T-cell (primary cell): Measurements from ENCODE around the gene TECR. TPM values are rescaled to one million over a fixed set of nuclear protein-coding genes. Genes with fewer than 3 reads are reported as not detected.

ENCODE experiments used
- ATAC-seq, 4 experiments: fragments of 200-7000 bp in 3 of 4; fragments of 150-1000 bp in 1 of 4; cut with Tn5 transposase; replicated peaks in 1 of 4; 1 replicate in 3 of 4; 2 replicates in 1 of 4; pipeline ENCODE4 v1.10.0; 2021; ENCODE audit warnings: moderate library complexity in 3 of 4, mild to moderate bottlenecking in 2 of 4, moderate number of reproducible peaks in 1 of 4
- CTCF ChIA-PET, 2 donors: fragments of 300-600 bp; sonication (Branson Sonifier 250); formaldehyde crosslinking; loops; one replicate each; lab custom pipeline; 2022; ENCODE audit warnings: antibody characterized with exemption in 2 of 2; lab: Charles Lee
- POLR2A ChIA-PET, 2 donors: fragments of 300-600 bp; sonication (Branson Sonifier 250); formaldehyde crosslinking; loops; one replicate each; lab custom pipeline; 2022; ENCODE audit warnings: antibody characterized with exemption in 2 of 2; lab: Charles Lee
- DNase-seq, 35 experiments: peaks; one replicate each; pipeline versions ENCODE4 v3.0.0 to v3.0.0-alpha.2; 2013 to 2023
- H3K27ac ChIP-seq: one replicate; pipeline ENCODE4 v1.5.1; 2013; ENCODE audit warnings: low read length
- H3K27me3 ChIP-seq, 2 experiments: replicated peaks in 1 of 2; 1 replicate in 1 of 2; 2 replicates in 1 of 2; pipeline versions ENCODE4 v1.6.1 to v1.7.0; 2013; ENCODE audit warnings: low read length in 1 of 2, mixed read lengths in 1 of 2; ENCODE audit not compliant: control insufficient read depth in 2 of 2, insufficient read depth in 2 of 2; ENCODE audit errors: extremely low read depth in 1 of 2
- H3K36me3 ChIP-seq, 2 donors: 1 replicate in 1 of 2; 2 replicates in 1 of 2; pipeline versions ENCODE4 v1.6.1 to v1.7.0; 2013; ENCODE audit warnings: low read length in 1 of 2; ENCODE audit not compliant: control insufficient read depth in 2 of 2, insufficient read depth in 1 of 2; ENCODE audit errors: extremely low read depth in 1 of 2
- H3K4me1 ChIP-seq, 2 experiments: 1 replicate in 1 of 2; 2 replicates in 1 of 2; pipeline versions ENCODE4 v1.6.1 to v1.7.0; 2013; ENCODE audit warnings: low read length in 2 of 2, mixed read lengths in 1 of 2; ENCODE audit not compliant: insufficient read depth in 2 of 2, control insufficient read depth in 1 of 2; ENCODE audit errors: extremely low read depth in 1 of 2
- H3K4me3 ChIP-seq, 2 donors: 1 replicate in 1 of 2; 2 replicates in 1 of 2; pipeline versions ENCODE4 v1.5.1 to v1.7.0; 2013; ENCODE audit warnings: mild to moderate bottlenecking in 2 of 2, low read length in 1 of 2, moderate library complexity in 1 of 2; ENCODE audit not compliant: control insufficient read depth in 1 of 2; ENCODE audit errors: extremely low read depth in 1 of 2
- H3K9me3 ChIP-seq: 2 replicates; pipeline ENCODE4 v1.7.0; 2013
- H3K27ac Mint-ChIP-seq, 2 donors: one replicate each; pipeline ENCODE4 v1.8.0; 2020 to 2021; ENCODE audit warnings: mild to moderate bottlenecking in 2 of 2, mixed read lengths in 2 of 2
- H3K27me3 Mint-ChIP-seq, 2 donors: one replicate each; pipeline ENCODE4 v1.8.0; 2021 to 2022; ENCODE audit warnings: mixed read lengths in 2 of 2
- H3K36me3 Mint-ChIP-seq: one replicate; pipeline ENCODE4 v1.8.0; 2021; ENCODE audit warnings: mixed read lengths
- H3K4me1 Mint-ChIP-seq, 3 donors: one replicate each; pipeline ENCODE4 v1.8.0; 2020 to 2022; ENCODE audit warnings: mixed read lengths in 3 of 3, mild to moderate bottlenecking in 1 of 3
- H3K4me3 Mint-ChIP-seq, 3 donors: one replicate each; pipeline ENCODE4 v1.8.0; 2020 to 2022; ENCODE audit warnings: mild to moderate bottlenecking in 3 of 3, mixed read lengths in 3 of 3, moderate library complexity in 3 of 3
- H3K9me3 Mint-ChIP-seq, 3 donors: one replicate each; pipeline ENCODE4 v1.8.0; 2020 to 2022; ENCODE audit warnings: mixed read lengths in 3 of 3
- WGBS: methylation state at CpG from one replicate; pipeline ENCODE4 v1.1.5; 2013; ENCODE audit warnings: missing lambda C conversion rate; ENCODE audit not compliant: insufficient coverage; 5-methylcytosine and 5-hydroxymethylcytosine counted together
- total RNA-seq, 35 experiments: library from RNA in 6 of 35; stranded (reverse) in 6 of 35; fragments of 120-200 nt in 1 of 35; gene quantifications; one replicate each; pipeline versions ENCODE4 v1.2.1 to v1.2.4 and lab custom pipeline; 2013 to 2026

TECR gene
- total RNA-seq, 5 donors from 2014 or later (not counting 1 experiment from before 2014, with no cell fraction given): 137 to 207 (median 171) TPM

DNA sequence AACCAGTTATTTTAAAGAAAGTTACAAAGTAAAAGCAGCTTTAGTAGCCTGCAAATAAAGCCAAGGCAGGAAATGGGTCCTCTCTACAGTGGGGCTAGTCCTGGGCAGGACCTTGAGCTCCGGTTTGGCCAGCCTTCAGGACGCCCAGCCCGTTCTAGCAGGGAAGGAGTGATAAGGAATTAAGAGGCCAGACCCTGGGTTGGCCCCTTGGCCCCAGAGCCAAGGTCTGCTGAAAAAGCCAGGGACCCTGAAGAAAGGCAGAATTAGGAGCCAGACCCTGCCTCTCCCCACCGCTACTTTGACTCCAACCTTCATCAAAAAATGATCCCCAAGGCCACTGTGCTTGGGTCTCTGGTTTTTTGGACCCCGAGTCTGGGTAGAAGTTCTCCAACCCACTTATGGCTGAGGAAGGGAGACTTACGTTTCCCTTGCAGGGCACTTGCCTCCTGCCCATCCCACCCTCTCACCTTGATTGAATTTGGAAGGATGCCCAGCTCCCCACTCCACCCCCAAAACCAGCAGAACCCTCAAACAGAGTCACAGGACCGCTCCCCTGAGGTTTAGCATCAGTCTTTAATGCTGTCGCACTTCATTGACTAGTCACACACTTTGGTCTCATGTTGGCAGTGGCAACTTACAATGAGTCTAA lies 15.1 kb upstream of the TECR start:
- Histone ChIP-seq H3K27ac (no peak overlapping the region), H3K27me3 (no peaks in the 10 kb centered on the region), H3K4me1 (peaks cover 11 to 39% of the 10 kb centered on the region in 2 experiments), H3K36me3 (peaks cover 2 to 30% of the 10 kb centered on the region in 2 donors), H3K4me3 (no peak overlapping the region), H3K9me3 (no peaks in the 10 kb centered on the region)
- 89% methylated on average over 6 of the region's 8 CpGs for WGBS
- Mint-ChIP-seq H3K36me3 (peaks cover 30% of the 10 kb centered on the region), H3K4me3 (peak overlapping the region; percentile 90 to 94 (median 93)), H3K27me3 (no peaks in the 10 kb centered on the region), H3K4me1 (peaks cover 57 to 60% (median 60%) of the 10 kb centered on the region in 3 donors), H3K27ac (peak overlapping the region; percentile 77 to 85), H3K9me3 (no peaks in the 10 kb centered on the region)
- DNase-seq (peak in 1 of 35 experiments; percentile 9), ATAC-seq (no peak)
- ChIA-PET POLR2A (interaction anchor here (0.5 to 1.3 kb wide), 6 partner anchors 9 to 293 kb away, joined by 3 to 4 read pairs (median 3); partner anchors contain the start of gene GIPC1 (in 1 of the 2)), CTCF (no interaction called here)

DNA sequence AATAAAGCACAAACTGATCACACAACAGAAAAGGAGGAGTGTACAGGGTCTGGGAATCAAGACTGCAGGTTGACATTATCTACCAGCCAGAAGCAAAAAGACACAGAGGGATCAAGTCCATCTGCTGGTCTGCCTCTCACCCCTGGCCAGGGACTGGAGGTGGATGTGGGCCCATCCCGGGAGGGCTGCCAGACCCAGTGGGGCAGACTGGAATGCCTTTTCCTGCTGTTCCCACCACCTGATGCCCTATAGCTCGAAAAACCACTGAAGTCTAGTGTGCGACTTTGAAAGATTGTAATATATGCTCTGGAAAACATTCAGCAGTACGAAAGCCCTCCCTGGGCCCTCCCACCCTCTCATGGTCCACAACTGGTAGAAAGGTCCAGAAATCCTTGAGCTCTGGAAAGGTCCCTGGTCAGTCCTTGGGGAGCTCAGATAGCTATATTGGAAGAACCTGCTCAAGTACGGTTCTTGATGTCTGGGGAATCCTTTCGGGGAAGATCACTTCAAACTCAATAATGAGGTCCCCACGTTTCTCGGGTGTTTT lies 13.8 kb upstream of the TECR start:
- no peaks in the 10 kb centered on the region for H3K27me3 Mint-ChIP-seq
- Histone ChIP-seq H3K36me3 (peaks cover 2 to 30% of the 10 kb centered on the region in 2 donors), H3K9me3 (no peaks in the 10 kb centered on the region), H3K4me3 (peak overlapping the region; percentile 88 to 89), H3K27me3 (no peaks in the 10 kb centered on the region), H3K4me1 (peaks cover 15 to 51% of the 10 kb centered on the region in 2 experiments), H3K27ac (peak overlapping the region; percentile 3)
- H3K4me1 Mint-ChIP-seq: peaks cover 62 to 66% (median 65%) of the 10 kb centered on the region in 3 donors
- ChIA-PET CTCF (interaction anchor here in 1 of 2 donors (1.1 to 1.9 kb wide), 2 partner anchors 9 to 10 kb away, joined by 4 to 5 read pairs; no protein-coding TSS in a partner anchor), POLR2A (interaction anchor here (0.7 to 3.8 kb wide), 5 partner anchors 8 to 718 kb away, joined by 4 to 35 read pairs (median 8); no protein-coding TSS in a partner anchor)
- peak overlapping the region; percentile 90 to 94 (median 93) for H3K4me3 Mint-ChIP-seq
- no CpG with 5 or more reads among the region's 8 CpGs for WGBS
- H3K36me3 Mint-ChIP-seq: peaks cover 30% of the 10 kb centered on the region
- H3K27ac Mint-ChIP-seq: peak overlapping the region; percentile 85 to 93
- DNase-seq: no peak
- no peaks in the 10 kb centered on the region for H3K9me3 Mint-ChIP-seq
- no peak for ATAC-seq

DNA sequence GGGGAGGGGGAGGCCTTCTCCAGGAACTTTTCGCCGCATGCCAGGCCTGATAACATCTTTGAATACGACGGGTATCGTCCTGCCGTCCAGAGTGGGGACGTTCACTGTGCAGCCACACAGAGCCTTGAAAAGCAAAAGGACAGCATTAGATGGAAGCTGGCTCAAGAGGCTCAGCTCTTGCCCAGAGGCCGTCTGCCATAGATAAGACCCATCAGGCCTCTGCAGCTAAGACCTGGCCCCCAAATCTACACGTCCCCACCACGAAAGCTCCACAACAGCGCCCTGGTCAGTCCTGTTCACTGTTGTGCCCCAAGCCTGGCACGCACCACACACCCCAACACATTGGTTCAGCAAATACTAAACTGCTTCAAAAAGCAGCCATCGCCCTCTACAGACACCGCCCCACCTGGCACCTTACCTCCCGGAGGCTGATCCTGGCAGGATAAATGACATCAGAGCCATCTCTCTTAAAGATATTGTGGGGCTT lies 13.3 kb upstream of the TECR start:
- Histone ChIP-seq H3K27me3 (no peaks in the 10 kb centered on the region), H3K4me3 (peak overlapping the region; percentile 88 to 89), H3K4me1 (peaks cover 15 to 56% of the 10 kb centered on the region in 2 experiments), H3K27ac (peak overlapping the region; percentile 3), H3K36me3 (peaks cover 2 to 30% of the 10 kb centered on the region in 2 donors), H3K9me3 (no peaks in the 10 kb centered on the region)
- Mint-ChIP-seq H3K27ac (peak overlapping the region; percentile 85 to 93), H3K36me3 (peaks cover 30% of the 10 kb centered on the region), H3K4me1 (peaks cover 58 to 60% (median 60%) of the 10 kb centered on the region in 3 donors), H3K9me3 (no peaks in the 10 kb centered on the region), H3K27me3 (no peaks in the 10 kb centered on the region), H3K4me3 (peak overlapping the region; percentile 90 to 94 (median 93))
- POLR2A ChIA-PET: interaction anchor here (0.5 to 3.8 kb wide), 6 partner anchors 9 to 718 kb away, joined by 3 to 35 read pairs (median 7); no protein-coding TSS in a partner anchor
- 58% methylated on average over 10 of the region's 15 CpGs for WGBS
- DNase-seq (no peak), ATAC-seq (no peak)
- CTCF ChIA-PET: interaction anchor here in 1 of 2 donors (1.1 to 1.9 kb wide), 2 partner anchors 10 kb away, joined by 4 to 5 read pairs; no protein-coding TSS in a partner anchor

DNA sequence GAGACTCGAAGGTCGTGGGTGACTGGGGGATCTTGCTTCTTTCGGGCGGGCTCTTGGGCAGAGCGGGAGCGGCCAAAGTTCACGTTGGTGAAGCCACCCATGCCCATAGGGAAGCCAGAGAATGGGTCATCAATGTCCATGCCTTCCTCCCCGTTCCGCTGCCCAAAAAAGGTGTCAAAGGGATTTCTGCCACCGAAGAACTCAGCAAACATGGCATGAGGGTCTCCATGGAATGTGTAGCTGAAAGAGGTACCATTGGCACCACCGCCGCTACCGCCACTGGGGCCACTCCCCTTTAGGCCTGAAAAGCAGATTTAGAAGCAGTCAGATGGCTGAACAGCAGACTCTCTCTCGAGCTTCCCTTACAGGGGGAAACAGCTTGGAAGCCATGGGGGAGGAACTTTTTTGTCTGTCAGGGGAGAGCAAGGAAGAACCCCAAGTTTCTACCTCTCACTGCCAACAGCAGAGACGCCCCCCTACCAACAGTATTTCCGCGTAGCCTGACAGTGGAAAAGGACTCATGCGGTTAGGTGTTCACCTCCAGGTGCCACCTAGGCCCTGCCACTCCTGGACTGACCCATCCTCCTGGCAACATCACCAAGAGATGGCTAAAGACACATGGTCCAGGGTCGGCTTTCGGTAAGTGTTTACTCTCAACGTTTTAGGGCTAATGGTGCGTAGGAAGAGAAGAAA lies 12.5 kb upstream of the TECR start:
- Mint-ChIP-seq H3K9me3 (no peaks in the 10 kb centered on the region), H3K36me3 (peaks cover 30% of the 10 kb centered on the region), H3K27ac (peak overlapping the region; percentile 85 to 93), H3K27me3 (no peaks in the 10 kb centered on the region), H3K4me3 (peak overlapping the region; percentile 90 to 94 (median 93)), H3K4me1 (peaks cover 60 to 64% (median 63%) of the 10 kb centered on the region in 3 donors)
- Histone ChIP-seq H3K27ac (peak overlapping the region; percentile 59), H3K4me3 (peak overlapping the region; percentile 88 to 89), H3K36me3 (peaks cover 2 to 30% of the 10 kb centered on the region in 2 donors), H3K27me3 (no peaks in the 10 kb centered on the region), H3K4me1 (peaks cover 20 to 64% of the 10 kb centered on the region in 2 experiments), H3K9me3 (no peaks in the 10 kb centered on the region)
- WGBS: 27% methylated on average over 13 of the region's 22 CpGs
- CTCF ChIA-PET: interaction anchor here in 1 of 2 donors (0.7 to 1.9 kb wide), 3 partner anchors 9 to 10 kb away, joined by 3 to 12 read pairs (median 5); no protein-coding TSS in a partner anchor
- POLR2A ChIA-PET: interaction anchor here (0.5 to 3.8 kb wide), 6 partner anchors 7 to 119 kb away, joined by 3 to 35 read pairs (median 8); no protein-coding TSS in a partner anchor
- no peak for ATAC-seq
- peak in 4 of 35 experiments; percentile 21 to 32 (median 27) for DNase-seq

DNA sequence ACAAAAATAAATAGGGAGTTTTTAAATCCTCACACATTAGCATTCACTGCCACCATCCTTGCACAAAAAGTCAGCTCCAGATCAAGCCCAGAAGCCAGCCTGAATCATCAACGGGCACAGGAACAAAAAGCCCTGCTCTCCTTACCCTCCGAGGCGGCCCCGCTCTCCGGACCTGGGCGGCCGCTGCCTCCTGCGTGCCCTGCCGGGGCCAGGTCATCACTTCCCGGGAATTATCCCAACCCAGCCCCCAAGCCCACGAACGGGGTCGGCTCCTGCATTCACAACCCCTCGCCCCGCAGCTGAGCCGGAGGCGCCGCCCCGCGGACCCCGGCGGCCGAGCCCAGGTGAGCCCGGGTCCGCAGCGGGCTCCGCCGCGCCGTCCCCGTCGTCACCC lies 12.0 kb upstream of the TECR start:
- H3K36me3 Mint-ChIP-seq: peaks cover 30% of the 10 kb centered on the region
- peak overlapping the region; percentile 90 to 94 (median 93) for H3K4me3 Mint-ChIP-seq
- DNase-seq (peak in 2 of 35 experiments; percentile 8 to 37), ATAC-seq (no peak)
- ChIA-PET POLR2A (interaction anchor here (0.5 to 3.8 kb wide), 7 partner anchors 8 to 137 kb away, joined by 3 to 35 read pairs (median 5); partner anchors contain the start of gene ADGRE5 (in 1 of the 2)), CTCF (interaction anchor here in 1 of 2 donors (0.7 to 1.9 kb wide), 4 partner anchors 8 to 34 kb away, joined by 3 to 12 read pairs (median 5); no protein-coding TSS in a partner anchor)
- peak overlapping the region; percentile 85 to 93 for H3K27ac Mint-ChIP-seq
- 0% methylated on average over 29 of the region's 32 CpGs for WGBS
- peaks cover 24 to 69% of the 10 kb centered on the region in 2 experiments for H3K4me1 ChIP-seq
- H3K27me3 ChIP-seq: no peaks in the 10 kb centered on the region
- H3K4me1 Mint-ChIP-seq: peaks cover 65 to 69% (median 68%) of the 10 kb centered on the region in 3 donors
- peaks cover 2 to 30% of the 10 kb centered on the region in 2 donors for H3K36me3 ChIP-seq
- H3K4me3 ChIP-seq: peak overlapping the region; percentile 88 to 89
- no peaks in the 10 kb centered on the region for H3K27me3 Mint-ChIP-seq
- no peaks in the 10 kb centered on the region for H3K9me3 Mint-ChIP-seq
- peak overlapping the region; percentile 59 for H3K27ac ChIP-seq
- H3K9me3 ChIP-seq: no peaks in the 10 kb centered on the region
